SHP77 treated with DMSO at 0.1 percent for 48 hours (cell line): ENCODE measurements around the gene SYT2.
"Not testable (repeated sequence)": the region's sequence is repeated elsewhere in the genome, so short reads cannot be mapped to it uniquely, and the experiment has no call there.

ENCODE experiments used
- DNase-seq: peaks from one replicate; lab custom pipeline; 2025; lab: John Stamatoyannopoulos, UW

Gene SYT2

DNA sequence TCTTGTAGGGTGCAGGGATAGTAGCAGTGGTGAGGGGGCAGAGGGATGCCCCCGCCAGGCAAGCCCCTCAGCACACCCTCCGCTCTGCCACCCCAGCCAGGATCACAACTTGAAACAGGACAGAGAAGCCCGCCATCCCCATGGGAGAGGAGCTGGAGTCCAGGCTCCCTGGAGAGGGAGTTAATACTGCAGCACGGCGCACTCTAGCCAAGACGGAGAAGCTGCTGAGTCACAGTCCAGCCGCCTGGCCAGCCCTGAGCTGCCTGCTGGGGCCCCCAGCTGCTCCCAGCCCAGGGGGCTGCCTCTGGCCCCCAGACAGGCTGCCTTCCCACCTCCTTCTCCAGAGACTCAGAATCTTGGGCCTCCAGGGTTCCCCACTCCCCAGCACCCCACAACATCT lies 87.2 kb downstream of the SYT2 start:
- no peak for DNase-seq

DNA sequence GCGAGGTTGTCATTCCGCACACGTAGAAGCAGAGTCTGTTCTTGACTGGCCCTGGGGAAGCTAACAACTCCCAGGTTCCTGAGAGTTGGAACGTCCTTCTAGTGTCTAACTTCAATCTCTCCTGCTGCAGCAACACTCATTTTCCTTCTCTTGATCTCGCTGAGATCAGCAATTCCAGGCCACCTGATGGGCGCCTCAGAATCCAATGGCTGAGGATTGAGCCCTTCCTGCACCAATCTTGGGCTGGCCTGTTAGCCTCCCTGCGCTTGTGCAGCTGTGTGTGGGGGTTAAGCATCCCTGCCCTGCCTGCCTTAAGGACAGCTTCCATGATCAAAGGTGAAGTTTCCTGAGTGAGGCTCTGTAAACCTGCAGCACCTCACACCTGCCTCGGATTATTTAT lies 87.9 kb downstream of the SYT2 start:
- no peak for DNase-seq

DNA sequence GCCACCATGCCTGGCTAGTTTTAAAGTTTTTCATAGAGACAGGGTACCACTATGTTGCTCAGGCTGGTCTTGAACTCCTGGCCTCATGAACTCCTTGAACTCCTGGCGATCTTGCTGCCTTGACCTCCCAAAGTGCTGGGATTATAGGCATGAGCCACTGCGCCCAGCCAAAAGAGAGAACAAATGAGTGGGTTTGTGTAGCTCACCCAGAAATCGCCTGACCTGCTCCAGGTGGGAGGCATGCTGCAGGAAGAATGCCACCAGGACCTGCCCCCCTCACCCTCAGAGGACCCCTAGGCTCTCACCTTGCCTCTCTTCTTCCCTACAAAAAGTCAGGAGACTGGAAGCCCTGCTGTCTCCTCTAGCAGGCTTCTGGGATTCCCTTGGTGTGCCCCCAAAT lies 88.8 kb downstream of the SYT2 start:
- DNase-seq = no peak

DNA sequence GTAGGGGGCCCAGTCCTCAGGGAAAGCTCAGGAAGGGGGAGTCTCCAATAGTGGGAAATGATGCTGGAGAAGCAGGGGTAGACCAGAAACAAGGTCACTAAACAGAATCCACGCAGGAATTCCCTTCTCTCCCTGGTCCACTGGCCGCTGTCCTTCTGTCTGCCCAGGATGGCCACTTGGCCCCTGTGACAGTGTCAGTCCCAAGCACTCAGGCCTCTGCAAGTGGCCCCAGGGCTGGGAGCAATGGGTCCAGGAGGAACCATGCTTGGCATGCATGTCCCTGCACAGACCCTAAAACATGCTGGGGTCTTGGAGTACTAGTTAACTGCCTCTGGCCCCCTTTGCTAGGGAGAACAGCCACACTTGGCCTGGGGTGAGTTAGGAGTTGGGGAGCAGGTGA lies 90.2 kb downstream of the SYT2 start:
- not testable (repeated sequence) for DNase-seq

DNA sequence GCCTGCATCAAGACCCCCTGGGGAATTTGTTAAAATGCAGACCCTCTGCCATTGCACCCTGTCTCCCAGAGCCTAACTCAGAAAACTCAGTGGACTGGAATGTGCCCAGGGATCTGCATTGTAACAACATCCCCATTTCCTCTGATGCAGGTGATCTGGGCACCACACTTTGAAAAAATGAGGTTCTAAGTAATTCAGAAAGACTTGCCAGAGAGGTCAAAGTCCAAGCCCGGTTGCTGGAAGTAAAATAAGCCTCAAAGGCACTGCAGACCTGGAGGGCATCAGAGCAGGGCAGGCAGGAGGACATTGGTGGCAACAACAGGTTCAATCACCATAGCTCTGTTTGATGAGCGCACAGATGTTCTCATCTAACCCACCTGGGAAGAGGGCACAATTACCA lies 90.7 kb downstream of the SYT2 start:
- no peak for DNase-seq

DNA sequence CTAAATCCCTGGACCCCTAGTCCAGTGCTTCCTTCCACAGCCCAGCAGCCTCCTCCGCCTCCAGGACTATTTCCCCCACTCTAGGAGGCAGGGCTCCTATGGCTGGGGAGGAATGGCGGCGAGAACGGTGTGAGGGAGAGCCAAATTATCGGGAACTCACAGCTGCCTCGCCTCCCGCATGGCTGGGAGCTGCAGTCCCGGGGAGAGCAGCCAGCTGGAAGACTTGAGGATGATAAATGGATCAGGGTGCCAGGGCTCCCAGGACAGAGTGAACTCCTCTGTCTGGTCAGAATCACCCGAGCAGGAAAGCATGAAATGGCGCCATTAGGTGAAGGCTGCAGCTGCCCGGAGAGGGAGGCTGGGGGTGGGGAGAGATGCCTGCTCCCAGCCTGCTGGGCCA lies 91.2 kb downstream of the SYT2 start:
- not testable (repeated sequence) for DNase-seq

DNA sequence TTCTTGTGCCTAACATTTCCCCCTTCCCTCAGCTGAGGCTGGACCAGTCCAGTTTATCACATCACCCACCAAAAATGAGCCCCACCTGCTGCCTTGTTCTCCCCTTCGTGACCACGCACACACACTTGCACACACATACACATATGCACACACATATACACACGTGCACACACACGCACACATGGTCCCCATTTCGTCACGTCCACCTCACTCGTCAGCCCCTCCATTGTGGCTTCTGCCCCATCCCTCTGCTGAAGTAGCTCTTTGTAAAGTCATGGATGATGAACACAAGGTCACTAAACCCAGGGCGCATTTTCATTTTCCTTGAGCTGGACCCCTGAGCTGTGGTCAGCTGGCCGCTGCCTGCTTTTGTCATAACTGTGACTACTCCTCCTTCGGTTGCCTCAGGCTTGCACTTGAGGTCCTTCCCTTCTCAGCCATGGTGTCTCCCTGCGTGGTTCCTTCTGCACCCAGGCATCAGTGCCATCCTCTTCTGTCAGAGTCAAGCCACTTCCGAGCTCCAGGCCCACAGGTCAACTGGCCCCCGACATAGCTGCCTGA lies 93.8 kb downstream of the SYT2 start:
- DNase-seq = no peak

DNA sequence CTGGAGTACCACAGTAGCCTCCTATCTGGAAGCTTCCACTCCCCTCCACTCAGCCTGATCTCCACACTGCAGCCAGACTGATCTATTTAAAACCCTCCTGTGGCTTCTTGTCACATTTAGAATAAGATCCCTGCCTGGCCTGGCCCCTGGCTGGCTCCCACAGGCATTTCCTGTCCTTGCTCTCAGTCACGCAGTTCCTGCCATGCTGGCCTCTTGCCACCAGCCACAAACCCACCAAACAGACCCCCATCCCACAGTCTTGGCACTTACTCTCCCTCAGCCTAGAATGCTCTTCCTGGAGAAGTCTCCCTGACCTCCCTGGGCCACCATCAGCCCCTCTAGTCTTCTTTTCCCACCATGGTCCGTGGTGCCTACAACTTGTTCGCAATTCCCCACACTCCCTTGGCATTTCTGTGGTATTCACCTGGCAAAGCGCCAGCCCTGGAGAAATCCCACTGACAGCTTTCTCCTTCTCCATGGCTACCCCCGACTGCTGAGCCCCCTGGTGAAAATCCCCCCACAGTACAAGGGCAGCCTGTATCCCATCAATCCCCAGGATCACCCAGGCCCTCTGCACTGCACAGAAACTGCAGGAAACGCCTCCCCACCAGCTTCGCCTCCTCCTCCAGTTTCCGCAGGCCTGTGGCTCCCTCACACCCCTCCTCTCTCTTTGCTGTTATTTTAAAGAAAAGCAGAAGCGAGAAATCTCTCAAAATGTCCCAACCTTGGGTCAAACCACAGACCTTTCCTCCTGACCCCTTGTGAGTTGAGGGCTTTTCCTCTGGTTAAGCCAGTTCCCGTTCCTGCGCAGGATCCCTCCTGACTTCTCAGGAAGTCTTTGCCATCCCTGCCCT lies 94.5 kb downstream of the SYT2 start:
- no peak for DNase-seq

DNA sequence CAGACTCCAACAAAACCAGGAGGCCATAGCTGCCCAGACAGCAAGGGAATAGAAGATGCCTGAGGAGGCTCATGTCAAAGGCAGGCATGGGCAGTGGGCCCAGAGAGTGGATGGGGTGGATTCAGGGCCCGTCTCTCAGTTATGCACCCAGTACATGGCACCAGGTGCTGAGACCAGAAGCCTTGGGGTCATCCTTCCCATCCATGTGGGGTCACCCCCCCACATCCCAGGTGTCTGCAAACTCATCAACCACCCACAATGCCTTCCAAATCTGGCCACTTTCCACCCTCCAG lies 95.1 kb downstream of the SYT2 start:
- DNase-seq = not testable (repeated sequence)

DNA sequence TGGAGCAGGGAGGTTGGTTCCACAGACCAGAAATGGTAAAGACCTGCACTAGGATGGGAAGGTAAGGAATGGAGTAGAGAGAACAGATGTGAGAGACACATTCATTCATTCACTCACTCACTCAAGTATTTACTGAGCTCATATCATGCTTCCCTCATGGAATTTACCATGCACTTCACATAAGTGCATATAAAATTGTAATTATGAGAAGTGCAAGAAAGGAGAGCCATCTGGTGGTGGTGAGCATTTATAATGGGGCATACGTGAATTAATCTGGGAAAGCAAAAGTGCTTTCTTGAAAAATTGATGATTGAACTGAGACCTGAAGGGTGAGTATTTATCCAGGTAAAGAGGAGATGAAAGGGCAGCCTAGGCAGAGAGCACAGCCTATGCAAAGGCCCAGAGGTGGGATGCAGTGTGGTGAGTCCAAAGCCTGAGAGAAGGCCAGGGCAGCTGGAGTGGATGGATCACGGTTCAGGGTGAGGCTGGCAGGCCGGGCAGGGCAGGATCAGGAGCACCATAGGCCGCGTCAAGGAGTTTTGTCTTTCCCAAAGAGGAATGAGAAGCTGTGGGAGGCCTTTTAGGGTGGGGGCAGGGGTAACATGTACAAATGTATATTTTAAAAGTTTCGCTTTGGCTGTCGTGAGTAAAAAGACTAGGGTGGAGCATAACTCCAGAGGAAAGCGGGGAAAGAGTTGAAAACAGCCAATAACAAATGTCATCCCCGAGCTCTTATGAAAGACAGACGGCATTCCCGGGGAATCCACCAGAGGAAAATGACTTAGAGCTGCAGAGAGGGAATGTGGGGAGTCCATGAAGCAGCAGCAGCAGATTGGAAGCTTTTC lies 95.7 kb downstream of the SYT2 start:
- DNase-seq = not testable (repeated sequence)

DNA sequence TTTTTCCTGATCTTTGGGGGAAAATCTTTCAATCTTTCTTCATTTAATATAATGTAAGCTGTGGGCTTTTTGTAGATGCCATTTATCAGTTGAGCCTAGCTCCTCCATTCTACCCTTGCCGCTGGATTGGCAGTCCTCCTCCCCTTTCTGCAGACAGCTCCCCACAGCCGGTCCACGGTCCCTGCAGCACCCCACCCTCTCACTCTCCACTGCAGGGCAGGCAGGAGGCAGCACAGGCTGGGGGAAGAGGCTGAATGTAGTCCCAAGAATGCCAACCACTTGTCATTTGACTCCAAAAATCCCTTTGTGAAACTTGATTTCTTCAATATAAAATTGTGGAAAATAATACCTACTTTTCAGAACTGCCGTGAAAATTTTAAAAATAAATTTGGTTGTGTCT lies 96.7 kb downstream of the SYT2 start:
- DNase-seq = no peak

DNA sequence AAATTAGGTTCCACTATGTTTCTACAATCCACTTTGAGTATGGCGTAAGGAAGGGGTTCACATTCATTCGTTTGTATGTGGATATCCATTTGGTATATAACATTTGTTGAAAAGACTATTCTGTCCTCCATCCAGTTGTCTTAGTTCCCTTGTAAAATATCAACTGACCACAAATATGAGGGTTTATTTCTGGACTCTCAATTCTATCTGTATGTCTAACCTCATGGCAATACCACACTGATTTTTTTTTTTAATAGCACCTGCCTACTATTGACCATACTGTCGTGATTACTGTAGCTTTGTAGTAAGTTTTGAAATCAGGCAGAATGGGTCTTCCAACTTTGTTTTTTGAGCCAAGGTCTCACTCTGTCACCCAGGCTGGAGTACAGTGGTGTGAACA lies 98.2 kb downstream of the SYT2 start:
- not testable (repeated sequence) for DNase-seq

DNA sequence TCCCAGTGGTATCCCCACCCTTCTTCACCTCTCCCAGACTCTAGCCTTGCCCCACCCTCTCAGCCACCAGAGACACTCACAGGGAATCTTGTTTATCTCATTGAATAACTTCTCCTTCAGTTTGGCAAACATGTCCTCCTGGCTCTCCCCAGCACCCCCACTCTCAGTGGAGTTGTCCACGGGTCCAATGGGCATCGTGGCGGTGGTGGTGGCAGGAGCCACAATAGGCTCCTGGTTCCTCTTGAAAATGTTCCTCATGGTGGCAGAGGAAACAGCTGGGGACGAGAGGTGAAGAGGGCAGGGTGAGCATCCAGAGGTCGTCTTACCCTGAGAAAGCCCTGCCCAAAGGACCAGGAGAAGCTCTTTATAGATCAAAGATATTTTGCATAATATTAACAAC lies 104.7 kb downstream of the SYT2 start:
- no peak for DNase-seq

DNA sequence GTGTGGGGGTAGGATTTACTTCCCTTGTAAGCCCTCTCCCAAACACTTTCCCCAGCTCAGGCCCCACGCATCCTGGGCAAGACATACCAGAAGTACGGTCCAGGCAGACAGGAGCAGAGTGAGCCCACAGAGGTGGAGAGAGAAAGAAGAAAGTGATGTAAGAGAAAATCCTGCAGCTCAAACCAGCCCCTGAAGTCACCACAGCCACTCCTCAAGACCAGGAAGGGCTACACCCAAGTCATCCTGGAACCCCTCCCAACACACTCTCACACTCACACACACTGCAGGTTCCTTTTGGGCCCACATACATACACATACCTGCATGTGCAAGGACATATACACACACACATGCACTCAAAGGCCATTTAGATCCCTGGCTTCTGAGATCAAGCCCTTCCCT lies 106.8 kb downstream of the SYT2 start:
- DNase-seq = no peak

DNA sequence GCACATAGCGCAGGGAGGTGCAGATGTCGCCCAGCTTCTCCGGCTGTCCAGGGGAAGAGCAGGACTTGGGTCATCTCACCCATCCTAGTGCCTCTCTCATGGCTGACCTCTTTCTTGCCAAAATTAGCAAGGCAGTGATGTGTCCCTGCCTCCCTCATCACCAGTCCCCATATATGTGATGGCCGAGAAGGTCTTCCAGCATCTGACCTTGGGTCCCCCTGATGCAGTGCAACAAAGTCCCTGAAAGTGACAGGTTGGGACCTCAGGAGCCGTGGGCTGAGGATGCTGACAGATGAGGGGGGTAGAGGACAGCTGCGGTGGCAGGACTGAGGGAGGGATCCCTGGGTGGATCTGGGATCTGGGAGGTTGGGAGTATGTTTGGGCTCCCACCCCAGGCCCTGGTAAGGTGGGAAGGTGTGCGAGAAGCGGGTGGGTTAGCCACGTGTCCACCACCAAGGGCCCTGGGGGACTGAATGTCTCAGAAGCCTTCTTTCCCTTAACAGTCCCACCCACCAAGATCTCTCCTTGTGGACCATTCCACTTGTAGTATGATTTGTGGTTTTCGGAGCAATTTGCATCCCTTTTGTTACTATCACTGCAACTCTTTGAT lies 109.7 kb downstream of the SYT2 start:
- DNase-seq = no peak

DNA sequence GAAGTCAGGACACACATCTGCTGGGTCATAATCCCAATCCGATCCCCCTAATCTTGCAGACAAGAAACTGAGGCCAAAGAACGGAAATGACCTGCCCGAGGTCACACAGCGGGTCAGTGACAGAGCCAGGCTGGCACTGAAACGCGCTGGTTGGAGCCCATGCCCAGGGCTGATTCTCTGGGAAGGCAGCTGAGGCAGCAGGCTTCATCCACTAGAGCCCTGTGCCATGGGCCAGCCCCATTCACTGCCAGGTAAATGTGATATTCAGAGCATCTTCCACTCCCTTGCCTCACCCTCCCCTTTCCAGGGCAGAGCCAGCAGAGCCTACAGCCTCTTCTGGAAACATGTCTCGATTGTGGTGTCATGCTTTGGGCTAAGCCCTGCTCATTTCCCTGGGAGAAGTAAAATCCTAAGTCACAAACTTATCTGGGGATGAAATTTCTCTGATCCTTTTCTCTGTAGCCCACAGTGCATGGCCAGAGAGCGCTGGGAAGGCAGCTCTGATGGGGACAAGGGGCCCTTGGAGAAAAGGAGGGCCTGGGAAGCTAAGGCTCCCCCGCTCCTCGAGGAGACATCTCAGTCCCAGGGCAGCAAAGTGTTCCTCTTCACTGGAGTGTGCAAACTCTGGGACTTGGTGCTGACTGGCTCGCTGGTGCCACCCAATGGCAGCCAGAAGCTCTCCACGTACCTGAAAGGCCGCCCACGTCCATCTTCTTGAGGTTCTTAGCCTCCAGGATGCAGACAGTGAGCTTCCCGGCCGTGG lies 110.4 kb downstream of the SYT2 start:
- no peak for DNase-seq

DNA sequence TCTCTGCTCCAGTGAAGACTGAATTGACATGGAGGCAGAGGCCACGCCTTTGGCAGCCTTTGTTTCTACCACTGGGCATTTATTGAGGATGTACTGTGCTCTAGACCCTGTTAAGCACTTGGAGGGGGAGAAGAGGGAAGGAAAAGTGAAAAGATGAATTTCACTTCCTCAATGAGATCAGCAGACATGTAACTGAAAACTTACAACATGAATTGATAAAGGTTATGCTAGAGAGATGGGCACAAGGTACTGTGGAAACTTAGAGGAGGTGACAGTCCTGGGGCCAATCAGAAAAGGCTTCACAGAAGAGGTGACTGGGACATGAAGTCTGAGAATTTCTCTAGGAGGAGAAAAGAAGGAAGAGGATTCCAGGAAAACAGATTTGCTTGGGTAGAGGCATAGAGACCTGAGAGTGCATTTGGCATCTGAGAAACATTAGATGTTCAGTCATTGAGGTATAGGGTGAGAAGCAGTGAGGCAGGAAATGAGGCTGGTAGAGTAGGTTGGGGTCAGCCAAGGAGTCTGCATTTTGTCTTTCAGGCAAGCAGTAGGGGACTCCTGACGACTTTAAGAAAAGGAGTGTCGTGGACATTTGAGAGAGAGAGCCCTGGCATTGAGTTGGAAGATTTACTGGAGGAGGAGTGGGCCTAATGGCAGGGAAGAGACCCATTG lies 113.0 kb downstream of the SYT2 start:
- no peak for DNase-seq

DNA sequence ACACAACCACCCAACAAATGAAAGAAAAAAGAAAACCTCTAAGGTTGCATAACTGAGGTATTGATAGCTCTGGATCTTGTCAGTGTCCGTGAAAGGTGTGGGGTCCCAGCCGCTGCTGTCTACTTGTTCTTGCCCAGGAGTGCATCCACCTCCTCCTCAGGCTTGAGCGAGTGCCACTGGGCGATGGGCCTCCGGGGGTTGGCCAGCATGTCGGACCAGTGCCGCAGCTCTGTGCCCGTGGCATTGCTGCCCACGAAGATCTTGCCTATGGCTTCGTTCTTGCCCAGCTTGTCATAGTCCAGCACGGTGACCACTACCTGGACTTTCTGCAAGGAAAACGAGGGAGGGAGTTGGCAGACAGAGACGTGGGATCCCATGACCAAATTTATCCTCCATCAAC lies 113.6 kb downstream of the SYT2 start:
- DNase-seq = no peak

DNA sequence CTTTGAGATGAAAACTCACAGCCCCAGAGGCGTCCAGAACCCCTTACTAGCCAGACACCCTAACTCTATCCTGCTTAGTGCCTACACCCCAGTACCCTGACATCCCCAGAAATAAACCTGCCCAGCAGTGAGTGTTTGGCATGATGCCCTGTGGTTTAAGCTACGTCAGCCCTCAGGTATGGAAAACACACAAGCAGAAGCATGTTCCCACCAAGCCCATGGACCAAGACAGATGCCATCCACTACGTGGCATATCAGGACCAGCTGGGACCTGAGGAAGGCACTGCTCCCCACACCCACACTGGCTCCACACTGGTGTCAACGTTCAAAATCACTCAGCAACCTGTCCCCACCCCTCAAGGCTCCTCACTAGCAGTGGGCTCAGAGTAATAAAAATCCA lies 116.4 kb downstream of the SYT2 start:
- DNase-seq = no peak

DNA sequence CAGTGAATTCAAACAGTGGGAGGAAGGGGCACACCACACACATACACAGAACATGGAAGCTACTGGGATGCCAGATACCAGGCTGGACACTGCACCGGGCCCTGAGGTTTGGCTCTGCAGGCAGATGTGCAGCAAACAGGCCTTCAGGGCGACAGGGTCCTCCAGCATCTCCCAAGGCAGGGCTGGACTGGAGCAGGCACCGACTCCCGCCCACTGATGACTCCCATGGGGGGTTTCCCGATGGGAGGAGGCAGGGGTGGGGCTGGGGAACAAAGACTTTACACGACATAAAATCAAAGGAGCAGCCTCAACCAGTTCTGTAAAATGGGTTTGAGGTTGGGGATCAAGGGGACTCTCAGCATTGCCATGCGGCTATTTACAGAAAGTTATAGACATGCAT lies 118.1 kb downstream of the SYT2 start:
- no peak for DNase-seq

DNA sequence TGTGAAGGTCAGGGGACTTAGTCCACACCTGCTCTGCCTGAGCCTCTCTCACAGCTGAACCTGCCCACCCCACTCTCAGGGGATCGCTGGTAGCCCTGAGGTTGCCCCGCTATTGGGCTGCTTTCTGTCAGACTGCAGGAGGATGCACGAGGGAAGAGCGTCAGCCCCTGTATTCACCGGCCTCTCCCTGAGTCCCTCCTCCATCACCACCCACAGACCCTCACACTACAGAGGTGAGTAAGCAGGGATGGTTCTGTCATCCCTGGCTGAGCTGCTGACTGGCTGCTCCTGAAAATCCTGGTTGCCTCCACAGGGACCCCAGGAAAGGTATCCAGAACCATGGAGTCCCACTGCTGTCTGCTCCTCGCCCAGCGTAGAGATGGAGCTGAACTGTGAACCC lies 118.7 kb downstream of the SYT2 start:
- DNase-seq = no peak
